Measurements from ENCODE around the gene FSTL5. TPM values are rescaled to one million over a fixed set of nuclear protein-coding genes. Genes with fewer than 3 reads are reported as not detected.

The FSTL5 gene
- total RNA-seq, 1 experiment from 2014 or later, result 0.55 TPM

GRCh38 chr4:162201673-162202072 lies 37.9 kb upstream of the FSTL5 start (continued):
- TF ChIP-seq ZNF281 (CRISPR knock-in tag; IDR thresholded peaks at IDR 0.05), result no peak
- no peak for TF ChIP-seq ZNF138 (CRISPR knock-in tag; conservative IDR thresholded peaks at IDR 0.05)
- no peak for TF ChIP-seq ATF2 (CRISPR knock-in tag; IDR thresholded peaks at IDR 0.05; ENCODE audit: borderline replicate concordance, low read depth)
- no peak for TF ChIP-seq ETV6 (CRISPR knock-in tag; IDR thresholded peaks at IDR 0.05)
- TF ChIP-seq HMGXB4 (CRISPR knock-in tag; IDR thresholded peaks at IDR 0.05), result no peak

- CTCF ChIA-PET, result no interaction called here
- no peak for TF ChIP-seq MYBL2 (CRISPR knock-in tag; IDR thresholded peaks at IDR 0.05)
- no peak for TF ChIP-seq IRF1 (CRISPR knock-in tag; IDR thresholded peaks at IDR 0.05)
- no peak for TF ChIP-seq E2F1 (CRISPR knock-in tag; IDR thresholded peaks at IDR 0.05)
- TF ChIP-seq CREB1 (CRISPR knock-in tag; IDR thresholded peaks at IDR 0.05), result no peak
- no peak for ATAC-seq
- Mint-ChIP-seq H3K27me3 (ENCODE audit: low read depth) (no peaks in the 10 kb centered on the region), H3K4me3 (no peak overlapping the region), H3K4me1 (no peaks in the 10 kb centered on the region), H3K9me3 (no peaks in the 10 kb centered on the region), H3K36me3 (no peaks in the 10 kb centered on the region), H3K27ac (no peak overlapping the region)
- no peak for DNase-seq (ENCODE audit: low spot score)
- POLR2A ChIA-PET, result no interaction called here
Observed at GRCh38 chr4:162170509-162170908, 6.7 kb upstream of the FSTL5 start.

GRCh38 chr4:162164906-162165510 lies 1.2 kb upstream of the FSTL5 start:
- H3K36me3 Mint-ChIP-seq, result no peaks in the 10 kb centered on the region
- TF ChIP-seq CBFB (CRISPR knock-in tag; IDR thresholded peaks at IDR 0.05; ENCODE audit: low read depth) (no peak), NFATC4 (CRISPR knock-in tag; IDR thresholded peaks at IDR 0.05) (no peak), CDX4 (CRISPR knock-in tag; IDR thresholded peaks at IDR 0.05; ENCODE audit: borderline replicate concordance) (no peak), ZNF416 (CRISPR knock-in tag; IDR thresholded peaks at IDR 0.05) (no peak)
- DNase-seq (ENCODE audit: low spot score) (no peak), ATAC-seq (no peak)
- ChIA-PET POLR2A (interaction anchor here (0.7 to 1.6 kb wide), 2 partner anchors 21 to 945 kb away, joined by 3 to 4 read pairs; no protein-coding TSS in a partner anchor), CTCF (interaction anchor here (0.6 to 1.7 kb wide), 2 partner anchors 297 to 462 kb away, joined by 3 to 7 read pairs; no protein-coding TSS in a partner anchor)
- peaks cover 19% of the 10 kb centered on the region for H3K4me1 Mint-ChIP-seq
- H3K27me3 Mint-ChIP-seq (ENCODE audit: low read depth), result no peaks in the 10 kb centered on the region
- no peaks in the 10 kb centered on the region for H3K9me3 Mint-ChIP-seq
- H3K4me3 Mint-ChIP-seq, result peak overlapping the region; percentile 100
- no peak overlapping the region for H3K27ac Mint-ChIP-seq
